Suppressor macrophage treated with lipopolysaccharide for 4 hours (primary cell): ENCODE data around the gene DNAH10.
"Not testable (repeated sequence)": the region's sequence is repeated elsewhere in the genome, so short reads cannot be mapped to it uniquely, and the experiment has no call there.

ENCODE experiments used
- DNase-seq: peaks from one replicate; pipeline ENCODE4 v3.0.0-alpha.2; 2020

DNAH10 gene

DNA sequence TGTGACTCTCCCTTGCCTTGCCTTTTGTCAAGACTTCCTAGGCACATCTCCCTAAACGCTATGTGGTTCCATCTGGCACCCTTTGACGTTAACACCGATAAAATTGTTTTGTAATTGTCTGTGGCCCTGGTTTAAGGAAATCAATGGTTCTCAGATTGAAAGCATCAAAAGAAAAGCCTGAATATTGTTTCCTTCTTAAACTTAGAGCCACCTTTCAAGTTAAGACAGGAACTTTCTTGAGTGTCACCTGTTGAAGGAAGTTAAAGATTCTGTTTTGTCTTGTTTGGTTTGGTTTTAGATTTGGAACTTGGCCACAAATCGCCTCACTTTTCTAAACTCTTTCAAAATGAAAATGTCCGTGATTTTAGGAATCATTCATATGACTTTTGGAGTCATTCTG is 14.8 kb upstream of the DNAH10 start:
- DNase-seq, result no peak

DNA sequence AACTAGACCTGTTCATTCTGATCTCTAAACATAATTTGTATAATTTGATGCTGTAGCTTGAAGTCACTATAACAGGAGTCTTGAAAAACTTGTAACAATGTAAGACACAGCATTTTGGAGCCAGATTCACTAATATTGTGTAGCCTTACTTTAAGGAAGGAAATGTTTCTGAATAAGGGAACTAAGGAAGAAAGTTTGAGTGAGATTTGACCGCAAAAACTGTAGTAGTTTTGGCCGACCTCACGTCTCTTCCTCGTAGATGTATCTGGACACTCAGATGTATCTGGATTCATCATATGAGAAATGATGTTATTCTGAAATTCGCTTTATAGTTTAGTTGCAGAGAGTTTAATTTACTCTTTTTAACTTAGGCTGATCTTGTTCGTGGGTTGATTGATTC is 13.9 kb upstream of the DNAH10 start:
- DNase-seq, result peak; percentile 28

DNA sequence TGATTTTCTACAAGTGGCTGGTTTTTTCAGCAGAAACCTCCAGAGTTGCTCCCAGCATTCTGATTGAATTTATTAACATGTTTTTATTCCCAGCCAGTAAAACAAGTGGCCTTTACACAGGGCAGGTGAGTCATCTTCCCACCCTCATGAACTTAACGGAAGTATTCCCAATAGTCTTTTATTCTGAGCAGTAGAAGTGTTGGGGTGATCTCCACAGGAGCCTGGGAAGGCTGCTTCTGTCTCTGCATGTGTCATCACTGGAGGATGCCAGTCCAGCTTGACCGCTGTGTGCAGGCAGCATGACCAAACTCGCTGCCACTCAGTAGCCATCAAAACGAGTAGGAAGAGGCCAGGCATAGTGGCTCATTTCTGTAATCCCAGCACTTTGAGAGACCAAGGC is 13.4 kb upstream of the DNAH10 start:
- DNase-seq, result peak; percentile 17

- DNase-seq, result no peak
These were observed 12.7 kb upstream of the DNAH10 start for GRCh38 chr12:123749355-123749754.

- no peak for DNase-seq
These were observed 11.9 kb upstream of the DNAH10 start for GRCh38 chr12:123750159-123750656.

GRCh38 chr12:123752046-123752445 is 10.1 kb upstream of the DNAH10 start:
- no peak for DNase-seq

DNA sequence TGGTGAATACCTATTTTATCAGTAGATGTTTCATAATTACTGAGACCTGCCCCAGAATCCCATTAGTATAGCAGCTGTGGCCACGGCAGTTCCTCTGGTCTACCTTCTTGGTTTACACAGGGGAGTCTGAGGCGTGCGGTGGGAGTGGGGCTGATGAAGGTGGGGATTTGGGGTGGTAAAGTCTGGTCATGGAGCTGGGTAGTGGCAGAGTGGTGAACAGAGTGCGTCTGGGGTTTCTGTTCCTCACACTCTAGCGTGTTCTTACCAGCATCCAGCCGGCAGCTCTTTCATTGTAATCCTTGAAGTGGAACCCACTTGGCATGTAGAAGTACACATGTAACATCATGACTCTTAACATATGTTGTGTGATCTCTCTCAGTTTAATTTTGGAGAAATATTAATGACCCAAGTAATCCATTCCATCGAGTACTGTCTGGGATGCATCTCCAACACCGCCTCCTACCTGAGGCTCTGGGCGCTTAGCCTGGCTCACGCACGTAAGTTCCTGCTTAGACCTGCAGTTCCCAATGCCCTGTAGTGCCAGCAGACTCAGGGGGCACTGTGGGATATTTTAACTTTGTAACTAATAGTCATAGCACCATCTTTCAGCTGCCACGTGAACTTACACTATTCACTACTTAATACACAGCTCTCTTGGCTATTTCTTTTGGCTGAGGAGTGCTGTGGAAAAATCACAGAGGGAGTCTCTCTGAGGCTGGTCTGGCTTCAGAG is 7.9 kb upstream of the DNAH10 start:
- DNase-seq, result no peak

- DNase-seq, result no peak
These were observed 4.5 kb upstream of the DNAH10 start for GRCh38 chr12:123757561-123757960.

DNA sequence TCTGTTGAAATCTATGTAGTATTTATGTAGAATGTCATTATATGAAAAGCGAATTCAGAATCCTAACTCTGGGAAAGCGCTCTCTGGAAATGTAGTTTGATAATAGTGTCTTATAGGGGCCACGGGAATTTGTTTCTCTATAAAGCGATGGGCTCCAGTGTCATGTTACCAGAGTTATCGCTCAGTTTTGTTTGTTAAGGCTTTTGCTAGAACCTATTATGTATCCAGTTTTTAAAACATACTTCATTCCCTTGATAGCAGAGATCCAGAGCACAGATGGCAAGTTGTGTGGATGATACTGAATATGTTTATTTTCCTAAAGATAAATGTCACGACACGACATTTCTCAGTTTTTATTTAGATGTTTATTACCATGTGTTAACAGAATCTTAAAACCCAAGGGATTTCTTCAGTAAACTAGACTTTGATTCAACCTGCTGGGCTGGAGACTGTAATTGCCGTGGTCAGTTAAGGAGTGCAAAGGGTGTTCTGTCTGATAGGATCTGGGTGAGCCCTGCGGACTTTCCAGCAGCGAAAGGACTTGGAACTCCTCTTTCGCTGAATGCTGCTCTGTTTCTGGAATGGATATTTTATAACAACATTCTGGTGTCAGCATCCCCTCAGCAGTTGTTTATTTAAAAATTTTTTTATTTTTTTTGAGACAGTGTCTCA is 1.7 kb upstream of the DNAH10 start:
- DNase-seq, result no peak

DNA sequence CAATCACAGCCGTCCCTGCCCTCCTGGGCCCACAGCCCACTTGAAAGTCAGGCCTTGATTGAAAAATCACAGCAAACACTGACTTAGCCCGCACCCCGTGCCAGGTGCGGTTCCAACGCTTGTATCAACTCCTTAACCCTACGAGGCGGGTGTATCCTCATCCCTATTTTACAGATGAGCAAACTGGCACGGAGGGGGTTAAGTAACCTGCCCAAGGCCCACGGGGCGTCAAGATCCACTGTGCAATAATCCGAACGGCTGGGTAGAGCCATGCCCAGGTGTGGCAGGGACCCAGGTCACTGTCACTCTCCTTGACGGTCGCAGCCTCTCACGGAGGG is 583 bp downstream of the DNAH10 start:
- DNase-seq, result no peak

- DNase-seq, result no peak
These were observed 992 bp downstream of the DNAH10 start for GRCh38 chr12:123763093-123763492.

DNA sequence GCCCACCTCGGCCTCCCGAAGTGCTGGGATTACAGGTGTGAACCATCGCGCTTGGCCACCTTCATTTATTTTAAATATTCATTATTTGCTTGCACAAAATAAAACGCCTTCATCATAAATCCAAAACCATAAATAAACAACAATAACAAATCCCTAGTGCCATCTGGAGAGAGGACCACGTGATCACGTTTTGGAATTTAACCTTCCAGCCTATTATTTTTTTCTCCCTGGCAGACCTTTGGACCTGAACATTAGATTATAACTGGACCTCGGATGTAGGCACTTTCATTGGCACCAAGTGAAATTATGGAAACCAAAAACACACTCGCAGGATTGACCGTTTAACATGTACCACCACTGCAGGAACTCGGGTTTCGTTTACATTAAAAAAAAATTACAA is 2.0 kb downstream of the DNAH10 start:
- no peak for DNase-seq

- DNase-seq, result no peak
These were observed 3.5 kb downstream of the DNAH10 start for GRCh38 chr12:123765504-123766035.

DNA sequence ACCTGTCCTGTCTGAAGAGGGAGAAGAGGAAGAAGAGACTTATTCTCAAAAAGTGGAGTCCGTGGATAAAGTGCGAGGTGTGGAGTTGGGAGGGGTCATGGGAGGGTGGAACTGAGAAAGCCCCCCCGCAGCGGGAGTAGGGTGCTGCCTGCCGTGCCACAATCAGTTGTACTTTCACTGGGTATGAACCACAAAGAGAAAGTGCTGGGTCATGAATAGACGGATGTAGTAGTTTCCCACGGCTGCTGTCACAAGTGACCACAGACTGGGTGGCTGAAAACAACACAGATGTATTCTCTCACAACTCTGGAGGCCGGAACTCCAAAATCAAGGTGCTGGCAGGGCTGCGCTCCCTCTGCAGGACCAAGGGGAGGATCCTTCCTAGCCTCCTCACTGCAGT is 5.5 kb downstream of the DNAH10 start:
- DNase-seq, result peak; percentile 23

DNA sequence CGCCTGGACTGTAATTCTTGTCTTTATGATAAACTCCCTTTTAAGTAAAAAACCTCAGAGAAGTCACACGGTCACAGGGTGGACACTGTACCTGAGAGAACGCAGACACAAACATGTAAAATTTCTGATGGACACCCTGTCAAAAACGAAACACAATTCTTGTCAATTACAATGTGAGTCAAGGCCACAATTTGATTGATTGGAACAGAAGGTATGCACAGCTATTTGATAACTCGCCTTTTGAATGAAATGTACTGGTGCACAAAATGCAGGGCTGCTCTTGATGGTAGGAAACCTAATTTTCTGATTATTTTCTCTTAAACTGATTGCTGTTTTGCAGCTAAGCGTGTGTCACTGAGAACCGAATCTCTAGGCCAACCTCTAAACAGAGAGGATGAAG is 9.2 kb downstream of the DNAH10 start:
- DNase-seq, result no peak

- DNase-seq, result no peak
These were observed 10.0 kb downstream of the DNAH10 start for GRCh38 chr12:123772074-123772473.

- DNase-seq, result no peak
These were observed 11.3 kb downstream of the DNAH10 start for GRCh38 chr12:123773375-123773774.

DNA sequence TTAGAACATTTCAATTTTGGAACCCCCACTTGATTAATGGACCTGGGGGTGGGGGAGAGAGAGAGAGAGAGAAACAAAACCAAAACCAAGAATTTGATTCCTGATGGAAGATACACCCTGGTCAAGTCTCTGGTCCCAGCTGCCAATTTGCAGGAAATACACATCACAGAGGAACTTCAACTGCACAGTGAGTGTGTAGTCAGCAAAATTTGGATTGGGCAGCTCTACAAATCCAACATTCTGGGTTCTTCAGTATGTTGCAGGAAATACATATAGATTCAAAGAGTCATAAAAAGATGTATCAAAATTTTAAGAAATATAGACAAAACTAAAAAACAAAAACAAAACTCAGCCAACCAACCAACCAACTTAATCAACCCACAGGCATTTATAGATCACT is 17.4 kb downstream of the DNAH10 start:
- no peak for DNase-seq

DNA sequence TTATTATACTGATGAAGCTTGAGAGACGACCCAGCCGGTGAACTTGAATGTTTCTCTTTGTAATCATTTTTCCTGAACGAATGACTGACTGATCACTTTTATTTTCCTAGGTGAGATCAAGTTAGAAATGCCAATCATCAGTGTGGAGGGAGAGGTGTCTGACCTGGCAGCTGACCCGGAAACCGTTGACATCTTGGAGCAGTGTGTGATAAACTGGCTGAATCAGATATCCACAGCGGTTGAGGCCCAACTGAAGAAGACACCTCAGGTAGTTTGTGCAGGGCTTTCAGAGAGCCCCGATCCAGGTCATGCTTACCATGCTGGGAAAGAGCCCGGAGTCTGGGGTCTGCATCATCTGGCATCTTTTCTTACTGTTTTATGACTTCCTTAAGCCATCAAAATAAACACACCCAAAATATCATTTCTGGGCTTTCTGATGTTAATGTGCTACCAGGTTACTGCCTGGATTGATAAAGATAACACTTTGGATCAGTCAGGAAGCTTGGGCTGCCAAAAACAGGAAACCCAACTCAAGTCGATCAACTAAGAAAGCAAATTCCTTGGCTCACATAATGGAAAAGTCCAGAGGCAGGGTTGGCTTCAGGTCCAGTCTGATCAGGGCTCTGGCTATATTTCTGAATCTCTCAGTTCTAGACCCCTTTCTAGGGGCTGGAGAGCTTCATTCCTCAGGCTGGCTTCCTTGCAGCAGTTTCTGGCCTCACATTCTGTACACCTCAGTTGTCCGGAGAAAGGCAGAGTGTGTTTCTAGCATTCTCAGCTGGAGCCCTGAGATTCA is 21.1 kb downstream of the DNAH10 start:
- no peak for DNase-seq

DNA sequence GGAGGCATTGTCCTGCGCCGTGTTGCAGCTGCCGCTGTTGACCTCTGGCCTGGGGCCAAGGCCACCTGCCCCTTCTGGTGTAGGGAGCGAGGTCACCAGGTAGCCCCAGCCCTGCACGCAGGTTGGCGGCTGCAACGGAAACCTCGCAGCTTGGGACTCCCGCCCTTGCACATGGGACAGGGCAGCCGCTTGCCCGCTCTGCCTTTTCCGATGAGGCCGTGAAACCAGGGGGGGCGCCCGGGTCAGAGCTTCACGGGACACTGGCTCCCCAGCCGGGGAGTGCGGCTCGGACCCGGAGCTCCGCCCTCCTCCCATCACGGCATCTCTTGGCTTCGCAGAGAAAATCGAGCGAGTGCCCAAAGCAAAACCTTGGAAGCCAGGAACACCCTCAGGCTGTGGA is 25.4 kb downstream of the DNAH10 start:
- no peak for DNase-seq

- DNase-seq, result no peak
These were observed 26.4 kb downstream of the DNAH10 start for GRCh38 chr12:123788541-123788940.

DNA sequence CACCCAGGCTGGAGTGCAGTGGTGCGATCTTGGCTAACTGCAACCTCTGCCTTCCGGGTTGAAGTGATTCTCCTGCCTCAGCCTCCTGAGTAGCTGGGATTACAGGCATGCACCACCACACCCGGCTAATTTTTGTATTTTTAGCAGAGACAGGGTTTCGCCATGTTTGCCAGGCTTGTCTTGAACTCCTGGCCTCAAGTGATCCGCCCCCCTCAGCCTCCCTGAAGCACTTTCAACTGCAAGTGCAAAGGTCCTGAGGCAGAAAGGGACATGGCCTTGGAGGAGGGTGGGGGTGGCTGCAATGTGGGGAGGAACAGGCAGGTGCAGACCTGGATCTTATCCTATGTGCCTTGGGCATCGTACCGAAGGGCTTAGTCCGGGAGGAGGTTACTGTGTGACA is 27.3 kb downstream of the DNAH10 start:
- not testable (repeated sequence) for DNase-seq

GRCh38 chr12:123790905-123791467 is 28.9 kb downstream of the DNAH10 start:
- DNase-seq, result no peak
